Colonic mucosa (tissue), 4 donors: ENCODE data around the gene AGAP1. TPM values are rescaled to one million over a fixed set of nuclear protein-coding genes. Genes with fewer than 3 reads are reported as not detected.

Experiments used
- DNase-seq: peaks from one replicate; pipeline ENCODE4 v3.0.0-alpha.2; 2020
- H3K27ac ChIP-seq: fragments of 200-600 bp; one replicate; pipeline ENCODE4 v1.8.0; 2021
- H3K27me3 ChIP-seq: fragments of 200-600 bp; one replicate; pipeline ENCODE4 v1.8.0; 2021
- H3K36me3 ChIP-seq: fragments of 200-600 bp; one replicate; pipeline ENCODE4 v1.8.0; 2021
- H3K4me1 ChIP-seq: fragments of 200-600 bp; one replicate; pipeline ENCODE4 v1.8.0; 2021; ENCODE audit warnings: mild to moderate bottlenecking
- H3K4me3 ChIP-seq: fragments of 200-600 bp; one replicate; pipeline ENCODE4 v1.8.0; 2021
- H3K9ac ChIP-seq, 2 donors: one replicate each; pipeline ENCODE4 v1.7.0; 2013; ENCODE audit warnings: control low read depth in 2 of 2, low read depth in 2 of 2, low read length in 2 of 2
- H3K9me3 ChIP-seq: fragments of 200-600 bp; one replicate; pipeline ENCODE4 v1.8.0; 2021
- CTCF ChIP-seq: fragments of 200-600 bp; IDR thresholded peaks from one replicate; pipeline ENCODE4 v1.8.0; 2022; ENCODE audit warnings: antibody characterized with exemption, mild to moderate bottlenecking
- intact Hi-C: fragments of 100-400 bp; cut with DNase I; formaldehyde crosslinking; loops from one replicate; pipeline ENCODE4 v1.14.1; 2022
- total RNA-seq, 2 donors: library from RNA; stranded (reverse); fragmentation: NEBNext Ultra II Directional in 1 of 2; extraction: Animal tissue kit (Norgen Biotek cat#: 25700) in 1 of 2; gene quantifications; one replicate each; pipeline ENCODE4 v1.2.1, GENCODE V29; 2021
- donor health status: healthy.
- donor health status: DM: no; HTN: no; CAD: no.
- donor health status: DM: no; HTN: no; CAD: no.

AGAP1 gene
- total RNA-seq, 2 donors from 2014 or later, result 62.1 to 62.9 TPM

- intact Hi-C loops, result no loop called here
- no peaks in the 10 kb centered on the region for H3K27me3 ChIP-seq
- no peak overlapping the region for H3K27ac ChIP-seq
- no peaks in the 10 kb centered on the region for H3K36me3 ChIP-seq
- DNase-seq, result no peak
- no peaks in the 10 kb centered on the region for H3K4me1 ChIP-seq
- TF ChIP-seq CTCF, result no peak
- no peak overlapping the region for H3K4me3 ChIP-seq
- no peaks in the 10 kb centered on the region for H3K9me3 ChIP-seq
- no peak overlapping the region for H3K9ac ChIP-seq
Measured at GRCh38 chr2:235651643-235652042, 157.8 kb downstream of the AGAP1 start.

- no peaks in the 10 kb centered on the region for H3K27me3 ChIP-seq
- no peak overlapping the region for H3K27ac ChIP-seq
- no peak overlapping the region for H3K9ac ChIP-seq
- no peak for TF ChIP-seq CTCF
- no peak overlapping the region for H3K4me3 ChIP-seq
- intact Hi-C loops, result no loop called here
- no peaks in the 10 kb centered on the region for H3K36me3 ChIP-seq
- DNase-seq, result no peak
- peaks cover 7% of the 10 kb centered on the region for H3K4me1 ChIP-seq
- no peaks in the 10 kb centered on the region for H3K9me3 ChIP-seq
Measured at GRCh38 chr2:235654103-235654813, 160.4 kb downstream of the AGAP1 start.

GRCh38 chr2:235658351-235659174 lies 164.7 kb downstream of the AGAP1 start:
- Histone ChIP-seq H3K4me3 (no peak overlapping the region), H3K36me3 (no peaks in the 10 kb centered on the region), H3K9me3 (no peaks in the 10 kb centered on the region), H3K27ac (peak overlapping the region; percentile 47), H3K9ac (no peak overlapping the region), H3K27me3 (no peaks in the 10 kb centered on the region), H3K4me1 (peaks cover 7% of the 10 kb centered on the region)
- intact Hi-C loops, result no loop called here
- TF ChIP-seq CTCF, result no peak
- no peak for DNase-seq

GRCh38 chr2:235659767-235660322 lies 166.0 kb downstream of the AGAP1 start:
- no peak overlapping the region for H3K9ac ChIP-seq
- no peak overlapping the region for H3K4me3 ChIP-seq
- peak; percentile 47 for DNase-seq
- intact Hi-C loops, result no loop called here
- no peak overlapping the region for H3K27ac ChIP-seq
- H3K4me1 ChIP-seq, result peaks cover 7% of the 10 kb centered on the region
- H3K36me3 ChIP-seq, result no peaks in the 10 kb centered on the region
- H3K27me3 ChIP-seq, result no peaks in the 10 kb centered on the region
- TF ChIP-seq CTCF, result no peak
- H3K9me3 ChIP-seq, result no peaks in the 10 kb centered on the region

GRCh38 chr2:235660484-235661082 lies 166.7 kb downstream of the AGAP1 start:
- no peaks in the 10 kb centered on the region for H3K36me3 ChIP-seq
- intact Hi-C loops, result no loop called here
- peak overlapping the region in 1 of 2 donors; percentile 28 for H3K9ac ChIP-seq
- no peak for TF ChIP-seq CTCF
- H3K4me3 ChIP-seq, result no peak overlapping the region
- H3K4me1 ChIP-seq, result peaks cover 7% of the 10 kb centered on the region
- H3K9me3 ChIP-seq, result no peaks in the 10 kb centered on the region
- H3K27ac ChIP-seq, result no peak overlapping the region
- H3K27me3 ChIP-seq, result no peaks in the 10 kb centered on the region
- DNase-seq, result no peak
